Myometrial cell (primary cell): ENCODE data around the gene PNMA5. TPM values are rescaled to one million over a fixed set of nuclear protein-coding genes. Genes with fewer than 3 reads are reported as not detected.

Experiments
- total RNA-seq: library from RNA; depleted of rRNA; stranded (reverse); fragments of >200 nt; gene quantifications from 2 replicates; pipeline ENCODE4 v1.2.3, GENCODE V29; 2015

Gene PNMA5
- total RNA-seq = not detected in 2 replicates

DNA sequence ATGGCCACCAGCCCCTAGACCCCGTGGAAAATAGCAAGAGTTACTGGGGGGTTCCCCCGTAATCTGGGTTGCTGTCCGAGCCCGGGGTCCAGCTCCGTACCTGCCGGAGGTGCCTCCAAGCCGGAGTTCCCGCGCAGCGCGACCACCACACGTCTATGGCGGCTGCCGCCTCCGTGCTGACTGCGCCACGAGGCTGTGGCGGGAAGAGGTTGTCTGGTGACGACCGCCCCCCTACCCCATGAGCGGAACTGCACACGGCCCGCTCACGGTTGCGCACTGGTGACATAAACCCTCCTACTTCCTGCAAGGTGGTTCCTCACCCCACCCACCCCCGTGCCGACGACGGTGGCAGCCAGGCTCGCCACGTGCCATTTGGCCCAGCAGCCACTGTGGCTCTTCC is at the start of gene PNMA5:
TSS of gene PNMA5 (minus strand) at position 184 of the 400 bp plus-strand sequence. CDS start 2,518 bp downstream, outside the sequence.

Other genes starting within 250 kb of the PNMA5 start
- not detected in 2 replicates for gene MAGEA2, start 240.3 kb downstream of the PNMA5 start, total RNA-seq
- gene CSAG3, start 234.9 kb downstream of the PNMA5 start, total RNA-seq = not detected in 2 replicates
- gene MAGEA6, start 224.4 kb downstream of the PNMA5 start, total RNA-seq = not detected in 2 replicates
- gene CETN2, start 163.4 kb downstream of the PNMA5 start, total RNA-seq = 60.0 and 68.2 TPM in 2 replicates
- 58.7 and 72.1 TPM in 2 replicates for gene NSDHL, start 163.1 kb downstream of the PNMA5 start, total RNA-seq
- 2.5 and 3.2 TPM in 2 replicates for gene ZNF185, start 96.0 kb downstream of the PNMA5 start, total RNA-seq
- gene PNMA3, start 62.4 kb upstream of the PNMA5 start, total RNA-seq = not detected in 2 replicates
- gene PNMA6A, start 78.3 kb upstream of the PNMA5 start, total RNA-seq = 2.3 TPM in 2 replicates
- gene MAGEA1, start 185.2 kb upstream of the PNMA5 start, total RNA-seq = not detected in 2 replicates